Transverse colon (tissue), 4 donors: ENCODE measurements around the gene FNDC7. TPM values are rescaled to one million over a fixed set of nuclear protein-coding genes. Genes with fewer than 3 reads are reported as not detected.
"Not testable (repeated sequence)": the region's sequence is repeated elsewhere in the genome, so short reads cannot be mapped to it uniquely, and the experiment has no call there.

Source experiments
- DNase-seq: peaks from one replicate; pipeline ENCODE4 v3.0.0-alpha.2; 2019
- H3K27ac ChIP-seq, 4 donors: fragments of 200-600 bp; sonication (generic); 2 replicates each; pipeline ENCODE4 v1.5.1; 2016 to 2018; ENCODE audit warnings: inconsistent platforms in 4 of 4
- H3K27me3 ChIP-seq: fragments of 200-600 bp; sonication (generic); 2 replicates; pipeline ENCODE4 v1.5.1; 2017; ENCODE audit warnings: inconsistent platforms
- H3K36me3 ChIP-seq, 4 donors: fragments of 200-600 bp; sonication (generic); 2 replicates each; pipeline ENCODE4 v1.5.1; 2017 to 2019; ENCODE audit warnings: inconsistent platforms in 4 of 4
- H3K4me1 ChIP-seq, 4 donors: fragments of 200-600 bp; sonication (generic); 2 replicates each; pipeline ENCODE4 v1.5.1; 2017 to 2020; ENCODE audit warnings: inconsistent platforms in 4 of 4
- H3K4me3 ChIP-seq, 4 donors: fragments of 200-600 bp; sonication (generic); 1 replicate in 1 of 4; 2 replicates in 3 of 4; pipeline versions ENCODE4 v1.5.1 to v1.6.1; 2017 to 2019; ENCODE audit warnings: inconsistent platforms in 4 of 4
- H3K9me3 ChIP-seq, 2 donors: fragments of 200-600 bp; sonication (generic); 2 replicates each; pipeline ENCODE4 v1.5.1; 2017 to 2019; ENCODE audit warnings: inconsistent platforms in 2 of 2
- EP300 ChIP-seq: sonication (generic); formaldehyde crosslinking; IDR thresholded peaks from one replicate; pipeline ENCODE4 v1.6.1; 2017; ENCODE audit warnings: antibody characterized with exemption, low read depth
- POLR2A ChIP-seq: fragments of 450-650 bp; IDR thresholded peaks from one replicate; pipeline ENCODE4 v1.6.1; 2016; ENCODE audit warnings: antibody characterized with exemption, mild to moderate bottlenecking, moderate library complexity
- POLR2AphosphoS5 ChIP-seq, 3 donors: sonication (generic); formaldehyde crosslinking; IDR thresholded peaks; one replicate each; pipeline ENCODE4 v1.6.1; 2016; ENCODE audit warnings: antibody characterized with exemption in 3 of 3
- WGBS, 2 donors: methylation state at CpG; one replicate each; pipeline ENCODE4 v1.1.5; 2018; ENCODE audit warnings: low coverage in 1 of 2; 5-methylcytosine and 5-hydroxymethylcytosine counted together
- in situ Hi-C, 4 donors: fragments of 200-750 bp; cut with MboI; loops; one replicate each; pipeline versions ENCODE4 v1.15.0 to v1.15.1; 2017; ENCODE audit warnings: low sequenced_read_pairs in 3 of 4, low pct_ligation_motif_present in 1 of 4, low pct_unique_long_range_greater_than_20kb in 1 of 4
- intact Hi-C: fragments of 100-400 bp; cut with DNase I; formaldehyde crosslinking; loops from one replicate; pipeline ENCODE4 v1.15.1; 2023; ENCODE audit warnings: low total_unique reads
- total RNA-seq, 4 donors: library from RNA; depleted of rRNA; stranded (reverse); fragments of >200 nt; gene quantifications; one replicate each; pipeline ENCODE4 v1.1.0, GENCODE V29; 2016
- TF ChIP-seq, protein P1 (sequence below), 5 experiments: fragments of 200-600 bp in 3 of 5; fragments of 450-650 bp in 2 of 5; sonication (generic) in 3 of 5; IDR thresholded peaks; 1 replicate in 2 of 5; 2 replicates in 3 of 5; pipeline ENCODE4 v1.5.1; 2016 to 2017; ENCODE audit warnings: antibody characterized with exemption in 5 of 5, inconsistent platforms in 3 of 5, mild to moderate bottlenecking in 2 of 5, moderate library complexity in 1 of 5

The FNDC7 gene
- total RNA-seq, 4 donors from 2014 or later = not detected

DNA sequence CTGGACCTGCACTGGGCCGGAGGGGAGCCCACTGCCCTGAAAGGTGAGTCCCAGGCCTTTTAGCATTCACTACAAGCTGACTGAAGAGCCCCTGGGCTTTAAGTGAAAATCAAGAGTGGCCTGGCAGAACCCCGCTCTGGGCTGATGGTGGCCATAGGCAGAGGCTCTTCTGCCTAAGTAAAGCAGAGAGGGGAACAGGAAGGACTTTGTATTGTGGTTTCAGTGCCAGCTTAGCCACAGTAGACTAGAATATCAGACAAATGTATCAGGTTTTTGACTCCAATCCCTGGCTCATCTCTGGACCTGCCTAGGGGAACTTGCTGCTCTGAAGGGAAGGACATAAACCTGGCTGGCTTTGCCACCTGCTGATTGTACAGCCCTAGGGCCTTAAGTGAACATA, 41.6 kb upstream of the FNDC7 start:
- TF ChIP-seq, protein P1, sequence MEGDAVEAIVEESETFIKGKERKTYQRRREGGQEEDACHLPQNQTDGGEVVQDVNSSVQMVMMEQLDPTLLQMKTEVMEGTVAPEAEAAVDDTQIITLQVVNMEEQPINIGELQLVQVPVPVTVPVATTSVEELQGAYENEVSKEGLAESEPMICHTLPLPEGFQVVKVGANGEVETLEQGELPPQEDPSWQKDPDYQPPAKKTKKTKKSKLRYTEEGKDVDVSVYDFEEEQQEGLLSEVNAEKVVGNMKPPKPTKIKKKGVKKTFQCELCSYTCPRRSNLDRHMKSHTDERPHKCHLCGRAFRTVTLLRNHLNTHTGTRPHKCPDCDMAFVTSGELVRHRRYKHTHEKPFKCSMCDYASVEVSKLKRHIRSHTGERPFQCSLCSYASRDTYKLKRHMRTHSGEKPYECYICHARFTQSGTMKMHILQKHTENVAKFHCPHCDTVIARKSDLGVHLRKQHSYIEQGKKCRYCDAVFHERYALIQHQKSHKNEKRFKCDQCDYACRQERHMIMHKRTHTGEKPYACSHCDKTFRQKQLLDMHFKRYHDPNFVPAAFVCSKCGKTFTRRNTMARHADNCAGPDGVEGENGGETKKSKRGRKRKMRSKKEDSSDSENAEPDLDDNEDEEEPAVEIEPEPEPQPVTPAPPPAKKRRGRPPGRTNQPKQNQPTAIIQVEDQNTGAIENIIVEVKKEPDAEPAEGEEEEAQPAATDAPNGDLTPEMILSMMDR (IDR thresholded peaks at IDR 0.05) = no peak
- TF ChIP-seq EP300 (no peak), POLR2AphosphoS5 (IDR thresholded peaks at IDR 0.05) (no peak), POLR2A (no peak)
- DNase-seq = no peak
- 91% methylated on average over 2 of the region's 2 CpGs; no CpG with 5 or more reads in 1 of the 2 donors for WGBS, 2 donors
- Histone ChIP-seq H3K9me3 (no peaks in the 10 kb centered on the region), H3K36me3 (no peaks in the 10 kb centered on the region), H3K4me3 (no peak overlapping the region), H3K27ac (no peak overlapping the region), H3K27me3 (no peaks in the 10 kb centered on the region), H3K4me1 (no peaks in the 10 kb centered on the region)
- intact Hi-C loops = no loop called here
- in situ Hi-C loops = no loop called here

DNA sequence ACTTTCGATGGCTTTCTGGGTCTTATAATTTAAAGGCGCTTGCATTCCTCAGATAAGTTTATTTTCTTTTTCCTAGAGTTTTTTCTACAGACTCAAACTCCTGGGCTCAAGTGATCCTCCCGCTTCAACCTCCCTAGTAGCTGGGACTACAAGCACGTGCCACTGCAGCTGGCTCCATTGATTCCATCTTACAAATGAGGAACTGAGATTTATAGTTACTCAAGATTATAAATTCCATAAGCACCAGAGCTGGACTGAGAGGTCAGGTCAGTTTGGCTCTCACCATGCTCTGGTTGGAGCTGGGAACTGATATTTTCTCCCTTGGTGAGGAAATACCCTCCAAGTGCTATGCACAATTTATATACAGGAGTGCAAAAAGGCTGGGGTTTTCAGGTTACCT, 34.0 kb upstream of the FNDC7 start:
- no peaks in the 10 kb centered on the region for H3K4me1 ChIP-seq
- H3K36me3 ChIP-seq = no peaks in the 10 kb centered on the region
- no peak for TF ChIP-seq POLR2AphosphoS5 (IDR thresholded peaks at IDR 0.05)
- TF ChIP-seq EP300 = no peak
- TF ChIP-seq, protein P1 (IDR thresholded peaks at IDR 0.05) = no peak
- no peak for TF ChIP-seq POLR2A
- H3K27me3 ChIP-seq = no peaks in the 10 kb centered on the region
- H3K27ac ChIP-seq = no peak overlapping the region
- no peak for DNase-seq
- intact Hi-C loops = no loop called here
- in situ Hi-C loops = no loop called here
- no peaks in the 10 kb centered on the region for H3K9me3 ChIP-seq
- 74% methylated on average over 4 of the region's 4 CpGs; no CpG with 5 or more reads in 1 of the 2 donors for whole genome bisulfite sequencing, 2 donors
- H3K4me3 ChIP-seq = no peak overlapping the region

DNA sequence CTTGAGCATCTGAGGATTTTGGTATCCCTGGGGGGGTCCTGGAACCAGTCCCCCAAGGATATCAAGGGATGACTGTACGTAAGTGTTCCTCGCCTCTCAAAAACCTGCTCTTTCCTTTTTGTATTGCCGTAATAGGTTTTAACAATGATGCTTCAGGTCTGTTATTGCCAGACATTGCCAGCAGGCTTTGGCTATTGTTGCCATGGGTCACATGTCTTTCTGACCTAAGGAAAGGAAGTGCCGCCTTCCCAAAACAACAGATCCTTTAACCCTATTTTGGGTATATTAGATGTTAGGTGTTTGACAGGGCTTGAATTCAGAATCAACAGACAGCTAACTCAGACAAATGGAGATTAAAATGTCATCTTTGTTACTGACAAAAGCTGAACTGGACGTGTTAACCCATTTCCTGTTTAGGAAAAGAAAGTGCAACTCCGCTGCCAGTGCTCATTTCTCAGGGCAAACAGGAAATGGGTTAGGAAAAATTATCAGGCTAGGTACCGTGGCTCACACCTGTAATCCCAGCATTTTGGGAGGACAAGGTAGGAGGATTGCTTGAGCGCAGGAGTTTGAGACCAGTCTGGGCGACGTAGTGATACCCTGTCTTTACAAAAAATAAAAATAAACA, 33.0 kb upstream of the FNDC7 start:
- TF ChIP-seq POLR2AphosphoS5 (IDR thresholded peaks at IDR 0.05) = no peak
- TF ChIP-seq, protein P1 (IDR thresholded peaks at IDR 0.05) = no peak
- no peak for TF ChIP-seq POLR2A
- TF ChIP-seq EP300 = no peak
- intact Hi-C loops (no loop called here), in situ Hi-C loops (no loop called here)
- Histone ChIP-seq H3K27me3 (no peaks in the 10 kb centered on the region), H3K4me1 (no peaks in the 10 kb centered on the region), H3K9me3 (no peaks in the 10 kb centered on the region), H3K27ac (no peak overlapping the region), H3K4me3 (no peak overlapping the region), H3K36me3 (no peaks in the 10 kb centered on the region)
- no peak for DNase-seq
- 73 to 88% methylated on average over 8 to 10 of the region's 10 CpGs for WGBS, 2 donors

DNA sequence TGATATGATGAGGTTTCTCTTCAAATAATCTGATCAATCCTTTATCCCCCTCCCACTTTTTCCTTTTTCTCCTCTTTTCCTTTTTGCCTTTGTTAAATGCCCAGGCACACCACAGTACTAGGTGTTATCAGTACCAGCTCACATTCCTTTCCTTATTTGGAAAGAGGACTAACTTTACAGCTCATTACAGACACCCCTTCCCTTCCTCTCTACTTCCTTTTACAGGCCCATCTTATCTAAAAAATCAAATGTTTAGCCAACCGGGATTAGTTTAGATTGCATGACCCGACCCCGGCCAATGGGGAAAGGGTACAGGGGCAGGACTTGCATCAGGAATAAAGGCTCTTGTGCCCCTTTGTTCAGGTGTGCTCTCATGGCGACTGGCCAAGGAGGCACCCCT, 31.0 kb upstream of the FNDC7 start:
- DNase-seq, H3K9me3 ChIP-seq, H3K27me3 ChIP-seq, H3K27ac ChIP-seq, in situ Hi-C loops, H3K4me1 ChIP-seq, H3K4me3 ChIP-seq, H3K36me3 ChIP-seq, intact Hi-C loops: not testable (repeated sequence)
- whole genome bisulfite sequencing, 2 donors = 42 to 49% methylated on average over 4 of the region's 4 CpGs

DNA sequence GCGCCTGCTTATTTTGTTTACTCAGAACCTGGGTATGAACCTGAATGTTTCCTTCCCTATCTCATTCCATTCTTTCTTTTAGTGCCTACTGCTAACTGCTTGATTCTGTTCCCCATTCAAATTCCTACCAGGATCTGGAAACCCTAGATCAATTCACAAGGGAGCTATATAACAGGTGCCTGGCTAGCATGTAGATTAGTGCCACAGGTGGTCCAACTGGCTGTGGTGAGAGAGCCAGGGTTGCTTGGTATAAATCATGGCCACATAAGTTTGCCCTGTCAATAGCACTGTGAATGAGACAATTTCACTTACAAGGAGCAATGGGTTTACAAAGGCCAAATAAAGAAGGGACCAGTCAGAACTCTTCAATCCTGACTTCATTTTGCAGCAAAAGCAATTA, 27.2 kb upstream of the FNDC7 start:
- H3K36me3 ChIP-seq = no peaks in the 10 kb centered on the region
- intact Hi-C loops = no loop called here
- TF ChIP-seq POLR2A = no peak
- TF ChIP-seq, protein P1 (IDR thresholded peaks at IDR 0.05) = no peak
- no peak for TF ChIP-seq POLR2AphosphoS5 (IDR thresholded peaks at IDR 0.05)
- TF ChIP-seq EP300 = no peak
- H3K27me3 ChIP-seq = no peaks in the 10 kb centered on the region
- H3K4me3 ChIP-seq = no peak overlapping the region
- H3K4me1 ChIP-seq = no peaks in the 10 kb centered on the region
- H3K27ac ChIP-seq = no peak overlapping the region
- WGBS, 2 donors = 86 to 90% methylated on average over 1 of the region's 1 CpG
- no peaks in the 10 kb centered on the region for H3K9me3 ChIP-seq
- DNase-seq = no peak
- in situ Hi-C loops = no loop called here
